Parathyroid adenoma (tissue), 2 donors: Measurements from ENCODE around the gene PKMYT1.
A peak's percentile ranks its signal among the peaks of the same experiment; 100 is the strongest.

Source experiments
- H2AFZ ChIP-seq: fragments of 300-600 bp; sonication (generic); one replicate; pipeline ENCODE4 v1.7.0; 2017; ENCODE audit warnings: antibody characterized with exemption, mild to moderate bottlenecking
- H3K27ac ChIP-seq: fragments of 300-600 bp; sonication (generic); one replicate; pipeline ENCODE4 v1.7.0; 2017
- H3K27me3 ChIP-seq: fragments of 300-600 bp; sonication (generic); one replicate; pipeline ENCODE4 v1.7.0; 2017; ENCODE audit warnings: low read length; ENCODE audit not compliant: control insufficient read depth, insufficient read depth
- H3K36me3 ChIP-seq: fragments of 300-600 bp; sonication (generic); one replicate; pipeline ENCODE4 v1.7.0; 2017; ENCODE audit warnings: low read length; ENCODE audit not compliant: control insufficient read depth, insufficient read depth
- H3K4me1 ChIP-seq: fragments of 300-600 bp; sonication (generic); one replicate; pipeline ENCODE4 v1.7.0; 2017; ENCODE audit warnings: control low read depth
- H3K4me2 ChIP-seq: fragments of 300-600 bp; sonication (generic); one replicate; pipeline ENCODE4 v1.7.0; 2017; ENCODE audit warnings: low read length
- H3K4me3 ChIP-seq: fragments of 300-600 bp; sonication (generic); one replicate; pipeline ENCODE4 v1.7.0; 2017; ENCODE audit warnings: low read depth, low read length
- H3K79me2 ChIP-seq: fragments of 300-600 bp; sonication (generic); one replicate; pipeline ENCODE4 v1.7.0; 2017; ENCODE audit warnings: control low read depth
- H3K9ac ChIP-seq: fragments of 300-600 bp; sonication (generic); one replicate; pipeline ENCODE4 v1.7.0; 2017; ENCODE audit warnings: mild to moderate bottlenecking
- H3K9me3 ChIP-seq: fragments of 300-600 bp; sonication (generic); one replicate; pipeline ENCODE4 v1.7.0; 2017; ENCODE audit warnings: low read length; ENCODE audit not compliant: control insufficient read depth
- TF ChIP-seq, protein P1 (sequence below): fragments of 300-600 bp; sonication (generic); IDR thresholded peaks from one replicate; pipeline ENCODE4 v1.7.0; 2017; ENCODE audit warnings: antibody characterized with exemption, mild to moderate bottlenecking
- donor health status: primary hyperparathyroidism.

Gene PKMYT1

DNA sequence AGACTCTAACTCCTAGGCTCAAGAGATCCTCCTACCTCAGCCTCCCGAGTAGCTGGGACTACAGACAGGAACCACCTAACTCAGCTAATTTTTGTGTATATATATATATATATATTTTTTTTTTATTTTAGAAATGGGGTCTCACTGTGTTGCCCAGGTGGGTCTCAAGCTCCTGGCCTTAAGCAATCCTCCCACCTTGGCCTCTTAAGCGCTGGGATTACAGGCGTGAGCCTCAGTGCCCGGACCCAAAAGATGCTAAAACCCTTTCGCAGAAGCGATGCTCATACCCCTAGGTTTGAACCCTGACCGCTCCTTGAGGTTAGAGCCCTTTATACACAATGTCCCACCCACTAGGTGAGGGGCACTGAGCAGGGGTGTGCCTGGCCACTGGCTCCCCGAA is 30.3 kb upstream of the PKMYT1 start:
- H3K79me2 ChIP-seq: peaks cover 5% of the 10 kb centered on the region
- peaks cover 46% of the 10 kb centered on the region for H3K4me1 ChIP-seq
- peak overlapping the region; percentile 71 for H3K4me2 ChIP-seq
- no peaks in the 10 kb centered on the region for H3K9me3 ChIP-seq
- no peaks in the 10 kb centered on the region for H3K27me3 ChIP-seq
- no peak overlapping the region for H3K9ac ChIP-seq
- peak overlapping the region; percentile 93 for H2AFZ ChIP-seq
- H3K27ac ChIP-seq: peak overlapping the region; percentile 98
- TF ChIP-seq, protein P1, sequence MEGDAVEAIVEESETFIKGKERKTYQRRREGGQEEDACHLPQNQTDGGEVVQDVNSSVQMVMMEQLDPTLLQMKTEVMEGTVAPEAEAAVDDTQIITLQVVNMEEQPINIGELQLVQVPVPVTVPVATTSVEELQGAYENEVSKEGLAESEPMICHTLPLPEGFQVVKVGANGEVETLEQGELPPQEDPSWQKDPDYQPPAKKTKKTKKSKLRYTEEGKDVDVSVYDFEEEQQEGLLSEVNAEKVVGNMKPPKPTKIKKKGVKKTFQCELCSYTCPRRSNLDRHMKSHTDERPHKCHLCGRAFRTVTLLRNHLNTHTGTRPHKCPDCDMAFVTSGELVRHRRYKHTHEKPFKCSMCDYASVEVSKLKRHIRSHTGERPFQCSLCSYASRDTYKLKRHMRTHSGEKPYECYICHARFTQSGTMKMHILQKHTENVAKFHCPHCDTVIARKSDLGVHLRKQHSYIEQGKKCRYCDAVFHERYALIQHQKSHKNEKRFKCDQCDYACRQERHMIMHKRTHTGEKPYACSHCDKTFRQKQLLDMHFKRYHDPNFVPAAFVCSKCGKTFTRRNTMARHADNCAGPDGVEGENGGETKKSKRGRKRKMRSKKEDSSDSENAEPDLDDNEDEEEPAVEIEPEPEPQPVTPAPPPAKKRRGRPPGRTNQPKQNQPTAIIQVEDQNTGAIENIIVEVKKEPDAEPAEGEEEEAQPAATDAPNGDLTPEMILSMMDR: no peak
- H3K4me3 ChIP-seq: no peak overlapping the region
- no peaks in the 10 kb centered on the region for H3K36me3 ChIP-seq

DNA sequence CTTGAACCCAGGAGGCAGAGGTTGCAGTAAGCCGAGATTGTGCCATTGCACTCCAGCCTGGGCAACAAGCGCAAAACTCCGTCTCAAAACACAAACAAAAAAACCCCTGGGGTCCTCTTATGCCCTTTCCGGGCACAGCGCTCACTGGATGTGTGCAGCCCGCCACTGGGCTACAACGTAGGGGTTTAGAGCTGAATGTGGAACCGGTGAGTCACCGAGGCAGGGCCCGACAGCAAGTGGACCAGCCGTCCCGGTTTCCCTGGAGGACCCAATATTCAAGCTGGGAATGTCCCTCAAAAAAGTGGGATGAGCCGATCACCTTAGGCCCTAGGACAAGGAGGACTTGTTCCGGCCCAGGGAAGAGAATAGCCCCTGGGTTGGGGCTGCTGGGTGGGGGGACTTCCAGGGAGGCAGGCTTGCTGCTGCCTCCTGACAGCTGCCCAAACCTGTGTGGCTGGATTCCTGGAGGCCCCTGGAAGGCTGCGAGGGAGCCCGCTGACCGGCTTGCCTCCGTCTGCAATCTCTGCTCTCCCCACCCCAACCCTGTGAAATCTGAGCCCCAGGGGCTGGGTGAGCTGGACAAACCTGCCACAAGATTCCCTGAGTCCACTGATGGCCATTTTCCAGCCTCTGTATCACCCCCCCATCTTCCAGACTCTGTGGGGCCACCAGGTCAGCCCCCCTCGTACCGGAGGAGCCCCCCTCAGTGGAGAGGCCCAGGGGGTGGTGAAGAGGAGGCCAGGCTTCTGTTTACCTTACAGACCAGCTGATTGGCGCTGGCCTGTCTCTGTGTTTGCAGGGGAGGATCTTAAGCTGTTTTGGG is 29.5 kb upstream of the PKMYT1 start:
- Histone ChIP-seq H3K27ac (peak overlapping the region; percentile 98), H3K36me3 (no peaks in the 10 kb centered on the region), H3K27me3 (no peaks in the 10 kb centered on the region)

DNA sequence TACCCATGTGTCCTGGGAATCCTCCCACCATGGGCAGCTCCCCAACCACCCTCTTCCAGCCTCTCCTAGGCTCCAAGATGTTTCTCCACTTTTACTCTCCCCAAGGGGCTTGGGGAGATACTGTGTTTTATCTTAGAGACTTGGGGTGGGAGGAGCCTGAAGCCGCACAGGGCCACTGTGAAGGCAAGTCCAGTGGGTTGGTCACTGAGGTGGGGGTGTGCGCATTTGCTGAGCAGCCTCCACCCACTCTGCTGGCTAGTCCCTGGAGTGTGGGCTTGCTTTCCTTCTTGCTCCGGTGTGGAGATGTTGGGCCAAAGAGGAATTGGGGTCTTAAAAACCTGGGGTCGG is 28.4 kb upstream of the PKMYT1 start:
- Histone ChIP-seq H3K4me2 (no peak overlapping the region), H3K27me3 (no peaks in the 10 kb centered on the region), H3K79me2 (peaks cover 5% of the 10 kb centered on the region), H3K9ac (no peak overlapping the region), H3K36me3 (no peaks in the 10 kb centered on the region), H3K4me3 (no peak overlapping the region), H3K9me3 (no peaks in the 10 kb centered on the region), H3K4me1 (peaks cover 46% of the 10 kb centered on the region), H2AFZ (no peak overlapping the region), H3K27ac (peak overlapping the region; percentile 98)
- TF ChIP-seq, protein P1: no peak

More for the DNA sequence above, 29.5 kb upstream of the PKMYT1 start:
- Histone ChIP-seq H3K9me3 (no peaks in the 10 kb centered on the region), H2AFZ (peak overlapping the region; percentile 93), H3K9ac (no peak overlapping the region), H3K4me1 (peaks cover 46% of the 10 kb centered on the region), H3K79me2 (peaks cover 5% of the 10 kb centered on the region), H3K4me2 (peak overlapping the region; percentile 71), H3K4me3 (peak overlapping the region; percentile 35)
- TF ChIP-seq, protein P1: no peak

DNA sequence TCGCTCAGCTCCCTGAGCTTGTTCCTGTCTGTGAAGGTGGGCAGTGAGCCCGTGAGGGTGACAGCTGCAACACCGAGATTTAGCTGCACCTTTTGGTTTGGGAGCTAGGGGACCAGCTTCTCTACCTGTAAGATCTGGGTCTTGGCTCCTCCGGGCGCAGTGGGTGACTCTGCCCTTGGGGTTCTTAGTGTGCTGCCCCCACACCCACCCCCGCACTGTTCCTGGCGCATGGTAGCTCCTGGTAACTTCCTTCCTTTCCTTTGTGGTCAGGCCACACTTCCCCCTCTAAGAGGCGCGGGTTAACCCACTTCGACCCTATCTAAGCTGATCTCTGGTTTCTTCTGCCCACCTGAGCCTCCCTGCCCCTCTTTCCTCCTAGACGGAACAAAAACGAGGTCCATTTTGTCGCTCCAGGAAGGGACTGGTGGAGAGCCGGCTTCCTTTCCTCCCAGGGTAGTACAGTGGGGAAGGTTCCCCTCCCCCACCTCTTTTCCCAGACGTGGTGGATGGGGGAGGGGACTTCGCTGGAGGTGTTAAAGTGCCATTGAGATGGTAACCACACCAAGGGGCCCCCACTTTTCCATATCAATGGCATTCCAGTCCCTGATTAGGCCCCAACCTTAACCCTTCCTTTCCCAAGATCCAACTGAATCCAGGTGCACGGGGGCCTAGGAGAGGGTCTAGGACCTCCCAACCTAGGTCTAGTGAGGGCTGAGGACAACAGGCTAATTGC is 27.9 kb upstream of the PKMYT1 start:
- Histone ChIP-seq H3K4me1 (peaks cover 40% of the 10 kb centered on the region), H3K79me2 (peaks cover 5% of the 10 kb centered on the region), H3K9ac (no peak overlapping the region), H3K27ac (no peak overlapping the region), H3K27me3 (no peaks in the 10 kb centered on the region), H3K4me3 (no peak overlapping the region), H3K4me2 (no peak overlapping the region), H2AFZ (no peak overlapping the region), H3K9me3 (no peaks in the 10 kb centered on the region), H3K36me3 (no peaks in the 10 kb centered on the region)
- TF ChIP-seq, protein P1: no peak
